Memory B cell (primary cell): Measurements from ENCODE around the gene STX19.

Source experiments
- ATAC-seq: fragments of 150-1000 bp; cut with Tn5 transposase; 2 replicates; pipeline ENCODE4 v1.10.0; 2021; ENCODE audit warnings: low read depth, mild to moderate bottlenecking, moderate library complexity
- DNase-seq, 2 donors: peaks; one replicate each; pipeline ENCODE4 v3.0.0; 2022; ENCODE audit warnings: low spot score in 2 of 2
- H3K27ac Mint-ChIP-seq: one replicate; pipeline ENCODE4 v1.8.0; 2022; ENCODE audit warnings: mild to moderate bottlenecking, moderate library complexity, mixed read lengths
- H3K27me3 Mint-ChIP-seq: one replicate; pipeline ENCODE4 v1.8.0; 2022; ENCODE audit warnings: mixed read lengths
- H3K36me3 Mint-ChIP-seq: one replicate; pipeline ENCODE4 v1.8.0; 2022; ENCODE audit warnings: mild to moderate bottlenecking, mixed read lengths
- H3K4me1 Mint-ChIP-seq: one replicate; pipeline ENCODE4 v1.8.0; 2022; ENCODE audit warnings: mixed read lengths
- H3K4me3 Mint-ChIP-seq: one replicate; pipeline ENCODE4 v1.8.0; 2022; ENCODE audit warnings: mild to moderate bottlenecking, moderate library complexity, mixed read lengths
- H3K9me3 Mint-ChIP-seq: one replicate; pipeline ENCODE4 v1.8.0; 2022; ENCODE audit warnings: mixed read lengths

STX19 gene

GRCh38 chr3:94028093-94028837 is at the start of gene STX19:
Gene STX19 (minus strand): TSS chr3:94028597. CDS start chr3:94015269, 13,328 bp downstream.
- Mint-ChIP-seq H3K4me1 (no peaks in the 10 kb centered on the region), H3K36me3 (no peaks in the 10 kb centered on the region), H3K9me3 (no peaks in the 10 kb centered on the region), H3K27me3 (no peaks in the 10 kb centered on the region), H3K4me3 (no peak within 1 kb of the TSS), H3K27ac (no peak within 1 kb of the TSS)
- DNase-seq (no peak), ATAC-seq (no peak)

- no peak for DNase-seq
- no peak for ATAC-seq
- no peaks in the 10 kb centered on the region for H3K9me3 Mint-ChIP-seq
- no peaks in the 10 kb centered on the region for H3K27me3 Mint-ChIP-seq
- H3K36me3 Mint-ChIP-seq, result peaks cover 44% of the 10 kb centered on the region
- peaks cover 33% of the 10 kb centered on the region for H3K4me1 Mint-ChIP-seq
- no peak overlapping the region for H3K4me3 Mint-ChIP-seq
- H3K27ac Mint-ChIP-seq, result peak overlapping the region; percentile 48
These were observed 47.7 kb upstream of the STX19 start for GRCh38 chr3:94076055-94076454.

GRCh38 chr3:94071713-94072284 is 43.4 kb upstream of the STX19 start:
- Mint-ChIP-seq H3K27me3 (no peaks in the 10 kb centered on the region), H3K27ac (peak overlapping the region; percentile 16), H3K36me3 (peaks cover 44% of the 10 kb centered on the region), H3K9me3 (peaks cover 1% of the 10 kb centered on the region), H3K4me1 (peaks cover 31% of the 10 kb centered on the region), H3K4me3 (no peak overlapping the region)
- no peak for DNase-seq
- ATAC-seq, result no peak

- Mint-ChIP-seq H3K9me3 (peaks cover 1% of the 10 kb centered on the region), H3K4me1 (peaks cover 38% of the 10 kb centered on the region), H3K4me3 (no peak overlapping the region), H3K27ac (no peak overlapping the region), H3K27me3 (no peaks in the 10 kb centered on the region), H3K36me3 (peaks cover 39% of the 10 kb centered on the region)
- DNase-seq (no peak), ATAC-seq (no peak)
These were observed 42.0 kb upstream of the STX19 start for GRCh38 chr3:94070341-94070911.

- Mint-ChIP-seq H3K27ac (no peak overlapping the region), H3K9me3 (peaks cover 1% of the 10 kb centered on the region), H3K36me3 (peaks cover 34% of the 10 kb centered on the region), H3K4me1 (peaks cover 36% of the 10 kb centered on the region), H3K27me3 (no peaks in the 10 kb centered on the region), H3K4me3 (no peak overlapping the region)
- ATAC-seq, result no peak
- no peak for DNase-seq
These were observed 40.9 kb upstream of the STX19 start for GRCh38 chr3:94069194-94069813.

- Mint-ChIP-seq H3K4me3 (no peak overlapping the region), H3K27ac (no peak overlapping the region), H3K9me3 (peaks cover 1% of the 10 kb centered on the region), H3K4me1 (peaks cover 38% of the 10 kb centered on the region), H3K36me3 (peaks cover 23% of the 10 kb centered on the region), H3K27me3 (no peaks in the 10 kb centered on the region)
- no peak for DNase-seq
- ATAC-seq, result no peak
These were observed 38.4 kb upstream of the STX19 start for GRCh38 chr3:94066506-94067500.

GRCh38 chr3:94065819-94066480 is 37.6 kb upstream of the STX19 start:
- Mint-ChIP-seq H3K4me1 (peaks cover 38% of the 10 kb centered on the region), H3K27me3 (no peaks in the 10 kb centered on the region), H3K9me3 (peaks cover 1% of the 10 kb centered on the region), H3K27ac (no peak overlapping the region), H3K36me3 (peaks cover 21% of the 10 kb centered on the region), H3K4me3 (no peak overlapping the region)
- ATAC-seq, result no peak
- DNase-seq, result no peak

GRCh38 chr3:94065122-94065521 is 36.7 kb upstream of the STX19 start:
- no peak for ATAC-seq
- no peak overlapping the region for H3K4me3 Mint-ChIP-seq
- DNase-seq, result no peak
- H3K9me3 Mint-ChIP-seq, result peaks cover 1% of the 10 kb centered on the region
- H3K27ac Mint-ChIP-seq, result no peak overlapping the region
- H3K4me1 Mint-ChIP-seq, result peaks cover 35% of the 10 kb centered on the region
- H3K27me3 Mint-ChIP-seq, result no peaks in the 10 kb centered on the region
- peaks cover 23% of the 10 kb centered on the region for H3K36me3 Mint-ChIP-seq

GRCh38 chr3:94064243-94064860 is 36.0 kb upstream of the STX19 start:
- H3K27me3 Mint-ChIP-seq, result no peaks in the 10 kb centered on the region
- no peak for ATAC-seq
- DNase-seq, result no peak
- H3K9me3 Mint-ChIP-seq, result peaks cover 1% of the 10 kb centered on the region
- peaks cover 23% of the 10 kb centered on the region for H3K36me3 Mint-ChIP-seq
- H3K4me3 Mint-ChIP-seq, result peak overlapping the region; percentile 98
- peak overlapping the region; percentile 100 for H3K27ac Mint-ChIP-seq
- H3K4me1 Mint-ChIP-seq, result peaks cover 35% of the 10 kb centered on the region

- peaks cover 23% of the 10 kb centered on the region for H3K36me3 Mint-ChIP-seq
- H3K27me3 Mint-ChIP-seq, result no peaks in the 10 kb centered on the region
- peak overlapping the region; percentile 98 for H3K4me3 Mint-ChIP-seq
- H3K4me1 Mint-ChIP-seq, result peaks cover 33% of the 10 kb centered on the region
- peaks cover 1% of the 10 kb centered on the region for H3K9me3 Mint-ChIP-seq
- no peak for DNase-seq
- peak overlapping the region; percentile 100 for H3K27ac Mint-ChIP-seq
- ATAC-seq, result no peak
These were observed 35.2 kb upstream of the STX19 start for GRCh38 chr3:94063496-94064119.

- H3K27me3 Mint-ChIP-seq, result no peaks in the 10 kb centered on the region
- H3K9me3 Mint-ChIP-seq, result peaks cover 1% of the 10 kb centered on the region
- peak; percentile 81 for DNase-seq
- ATAC-seq, result peak; percentile 85
- H3K36me3 Mint-ChIP-seq, result peaks cover 21% of the 10 kb centered on the region
- H3K27ac Mint-ChIP-seq, result peak within 1 kb of the TSS; percentile 100
- H3K4me3 Mint-ChIP-seq, result peak within 1 kb of the TSS; percentile 98
- peaks cover 31% of the 10 kb centered on the region for H3K4me1 Mint-ChIP-seq
These were observed 34.4 kb upstream of the STX19 start, which contains the start of the genes DHFR2 and NSUN3 for GRCh38 chr3:94062513-94063404. Gene DHFR2 (minus strand): TSS chr3:94062916. CDS start chr3:94061511, 1,405 bp downstream. Gene NSUN3 (plus strand): TSS chr3:94063061. CDS start chr3:94063127, 66 bp downstream.
